GM18870 (cell line): ENCODE measurements around the gene LZTS2.
"Not testable (repeated sequence)": the region's sequence is repeated elsewhere in the genome, so short reads cannot be mapped to it uniquely, and the experiment has no call there.

ENCODE experiments used
- ATAC-seq: cut with Tn5 transposase; IDR thresholded peaks from one replicate; pipeline ENCODE4 v1.9.1; 2021; ENCODE audit warnings: moderate library complexity; ENCODE audit not compliant: unreplicated experiment

The LZTS2 gene

GRCh38 chr10:100999742-101000126, at the start of gene LZTS2:
Gene LZTS2, plus strand, starts transcription at chr10:100999808. Its CDS starts 2,731 bp downstream, at chr10:101002539.
- no peak for ATAC-seq

GRCh38 chr10:100960251-100960650, 39.4 kb upstream of the LZTS2 start:
- ATAC-seq, result no peak

- ATAC-seq, result no peak
These were observed 37.1 kb upstream of the LZTS2 start for GRCh38 chr10:100962351-100963080.

- ATAC-seq, result no peak
These were observed 35.8 kb upstream of the LZTS2 start for GRCh38 chr10:100963826-100964225.

- no peak for ATAC-seq
These were observed 33.8 kb upstream of the LZTS2 start for GRCh38 chr10:100965820-100966219.

GRCh38 chr10:100966887-100967286, 32.7 kb upstream of the LZTS2 start:
- no peak for ATAC-seq

- no peak for ATAC-seq
These were observed 32.3 kb upstream of the LZTS2 start for GRCh38 chr10:100967332-100967731.

GRCh38 chr10:100968062-100968736, 31.4 kb upstream of the LZTS2 start:
- ATAC-seq, result no peak

- no peak for ATAC-seq
These were observed 30.8 kb upstream of the LZTS2 start for GRCh38 chr10:100968863-100969186.

GRCh38 chr10:100969187-100970075, 30.2 kb upstream of the LZTS2 start, which contains the start of gene SEMA4G:
Gene SEMA4G, plus strand, starts transcription at chr10:100969504. Its CDS starts 3,409 bp downstream, at chr10:100972913.
- ATAC-seq, result no peak

- no peak for ATAC-seq
These were observed 29.3 kb upstream of the LZTS2 start for GRCh38 chr10:100970076-100970913.

GRCh38 chr10:100970914-100971811, 28.4 kb upstream of the LZTS2 start:
- no peak for ATAC-seq

- ATAC-seq, result no peak
These were observed 27.3 kb upstream of the LZTS2 start for GRCh38 chr10:100972115-100972903.

- ATAC-seq, result no peak
These were observed 26.6 kb upstream of the LZTS2 start for GRCh38 chr10:100972904-100973535.

- ATAC-seq, result not testable (repeated sequence)
These were observed 24.2 kb upstream of the LZTS2 start for GRCh38 chr10:100975397-100975796.

- no peak for ATAC-seq
These were observed 22.7 kb upstream of the LZTS2 start for GRCh38 chr10:100976906-100977305.

- ATAC-seq, result no peak
These were observed 22.2 kb upstream of the LZTS2 start for GRCh38 chr10:100977436-100977835.

- ATAC-seq, result no peak
These were observed 21.3 kb upstream of the LZTS2 start for GRCh38 chr10:100978121-100978900.
